Effector memory CD4-positive, alpha-beta T cell (primary cell): ENCODE measurements around the gene PABPN1.

Experiments
- DNase-seq, 3 donors: peaks; one replicate each; pipeline ENCODE4 v3.0.0-alpha.2; 2020
- H3K27ac ChIP-seq: 2 replicates; pipeline ENCODE4 v1.7.0; 2013; ENCODE audit warnings: mild to moderate bottlenecking, low read length, moderate library complexity; ENCODE audit not compliant: insufficient read depth, poor library complexity, severe bottlenecking
- H3K27me3 ChIP-seq: replicated peaks from 2 replicates; pipeline ENCODE4 v1.7.0; 2013; ENCODE audit warnings: mild to moderate bottlenecking, low read length; ENCODE audit not compliant: insufficient read depth, control insufficient read depth, poor library complexity, severe bottlenecking
- H3K36me3 ChIP-seq: 2 replicates; pipeline ENCODE4 v1.7.0; 2013; ENCODE audit warnings: mild to moderate bottlenecking, low read length, moderate library complexity; ENCODE audit not compliant: control insufficient read depth, insufficient read depth
- H3K4me1 ChIP-seq: 2 replicates; pipeline ENCODE4 v1.7.0; 2013; ENCODE audit warnings: low read length, mild to moderate bottlenecking; ENCODE audit not compliant: control insufficient read depth, insufficient read depth, poor library complexity, severe bottlenecking
- H3K4me3 ChIP-seq: 2 replicates; pipeline ENCODE4 v1.7.0; 2013; ENCODE audit warnings: low read length, low read depth, mild to moderate bottlenecking; ENCODE audit not compliant: insufficient read depth, poor library complexity, severe bottlenecking
- H3K9me3 ChIP-seq: 2 replicates; pipeline ENCODE4 v1.7.0; 2013; ENCODE audit warnings: mild to moderate bottlenecking, low read length, moderate library complexity; ENCODE audit not compliant: control insufficient read depth

Gene PABPN1

GRCh38 chr14:23359167-23359626 is 37.9 kb downstream of the PABPN1 start:
- no peak for DNase-seq
- no peaks in the 10 kb centered on the region for H3K9me3 ChIP-seq
- H3K4me1 ChIP-seq = no peaks in the 10 kb centered on the region
- peaks cover 3% of the 10 kb centered on the region for H3K27me3 ChIP-seq
- no peaks in the 10 kb centered on the region for H3K36me3 ChIP-seq
- H3K27ac ChIP-seq = no peak overlapping the region
- H3K4me3 ChIP-seq = no peak overlapping the region

- H3K4me3 ChIP-seq = no peak overlapping the region
- no peaks in the 10 kb centered on the region for H3K9me3 ChIP-seq
- no peak overlapping the region for H3K27ac ChIP-seq
- no peaks in the 10 kb centered on the region for H3K4me1 ChIP-seq
- DNase-seq = no peak
- no peaks in the 10 kb centered on the region for H3K36me3 ChIP-seq
- peaks cover 10% of the 10 kb centered on the region for H3K27me3 ChIP-seq
These were observed 38.6 kb downstream of the PABPN1 start for GRCh38 chr14:23359722-23360447.

- no peaks in the 10 kb centered on the region for H3K4me1 ChIP-seq
- H3K9me3 ChIP-seq = no peaks in the 10 kb centered on the region
- H3K27ac ChIP-seq = no peak overlapping the region
- peaks cover 11% of the 10 kb centered on the region for H3K27me3 ChIP-seq
- H3K4me3 ChIP-seq = no peak overlapping the region
- DNase-seq = no peak
- H3K36me3 ChIP-seq = no peaks in the 10 kb centered on the region
These were observed 39.2 kb downstream of the PABPN1 start for GRCh38 chr14:23360496-23360895.

- H3K27ac ChIP-seq = no peak overlapping the region
- no peaks in the 10 kb centered on the region for H3K4me1 ChIP-seq
- peaks cover 16% of the 10 kb centered on the region for H3K27me3 ChIP-seq
- no peak overlapping the region for H3K4me3 ChIP-seq
- DNase-seq = no peak
- H3K36me3 ChIP-seq = no peaks in the 10 kb centered on the region
- H3K9me3 ChIP-seq = no peaks in the 10 kb centered on the region
These were observed 40.1 kb downstream of the PABPN1 start for GRCh38 chr14:23361320-23361719.

- peaks cover 16% of the 10 kb centered on the region for H3K27me3 ChIP-seq
- H3K36me3 ChIP-seq = no peaks in the 10 kb centered on the region
- no peak for DNase-seq
- H3K4me1 ChIP-seq = no peaks in the 10 kb centered on the region
- H3K4me3 ChIP-seq = no peak overlapping the region
- no peaks in the 10 kb centered on the region for H3K9me3 ChIP-seq
- H3K27ac ChIP-seq = no peak overlapping the region
These were observed 40.5 kb downstream of the PABPN1 start for GRCh38 chr14:23361763-23362162.

- Histone ChIP-seq H3K36me3 (no peaks in the 10 kb centered on the region), H3K9me3 (no peaks in the 10 kb centered on the region), H3K27me3 (peaks cover 16% of the 10 kb centered on the region), H3K4me3 (no peak overlapping the region), H3K27ac (no peak overlapping the region), H3K4me1 (no peaks in the 10 kb centered on the region)
- DNase-seq = no peak
These were observed 40.9 kb downstream of the PABPN1 start for GRCh38 chr14:23362200-23362599.

- Histone ChIP-seq H3K27me3 (peaks cover 16% of the 10 kb centered on the region), H3K27ac (no peak overlapping the region), H3K9me3 (no peaks in the 10 kb centered on the region), H3K36me3 (no peaks in the 10 kb centered on the region), H3K4me1 (no peaks in the 10 kb centered on the region), H3K4me3 (no peak overlapping the region)
- DNase-seq = no peak
These were observed 43.1 kb downstream of the PABPN1 start for GRCh38 chr14:23364164-23365035.

- no peaks in the 10 kb centered on the region for H3K36me3 ChIP-seq
- H3K27me3 ChIP-seq = peaks cover 16% of the 10 kb centered on the region
- no peaks in the 10 kb centered on the region for H3K9me3 ChIP-seq
- no peak within 1 kb of the TSS for H3K4me3 ChIP-seq
- no peak within 1 kb of the TSS for H3K27ac ChIP-seq
- no peak for DNase-seq
- H3K4me1 ChIP-seq = no peaks in the 10 kb centered on the region
These were observed 43.9 kb downstream of the PABPN1 start, which contains the start of gene EFS for GRCh38 chr14:23365036-23365731. Gene EFS (minus strand): TSS chr14:23365172. CDS start chr14:23365025, 147 bp downstream.

- Histone ChIP-seq H3K9me3 (no peaks in the 10 kb centered on the region), H3K27ac (no peak overlapping the region), H3K27me3 (peaks cover 16% of the 10 kb centered on the region), H3K4me1 (no peaks in the 10 kb centered on the region), H3K4me3 (no peak overlapping the region), H3K36me3 (no peaks in the 10 kb centered on the region)
- DNase-seq = no peak
These were observed 44.6 kb downstream of the PABPN1 start for GRCh38 chr14:23365732-23366425.
